Measurements from ENCODE around the gene EIF5. TPM values are rescaled to one million over a fixed set of nuclear protein-coding genes. Genes with fewer than 3 reads are reported as not detected.

The EIF5 gene
- total RNA-seq, 1 experiment from 2014 or later: 180 TPM

- Histone ChIP-seq H3K9me2 (replicated peaks; ENCODE audit: insufficient read depth, low read length) (no peaks in the 10 kb centered on the region), H3K27ac (ENCODE audit: low read length) (no peak overlapping the region), H2AFZ (ENCODE audit: low read length) (no peak overlapping the region), H3K4me3 (ENCODE audit: low read length) (no peak overlapping the region), H3K4me2 (ENCODE audit: low read depth, low read length, poor library complexity, severe bottlenecking) (no peak overlapping the region), H4K20me1 (ENCODE audit: insufficient read depth, low read depth, low read length) (no peaks in the 10 kb centered on the region), H3K4me1 (ENCODE audit: low read length) (peaks cover 9% of the 10 kb centered on the region), H3K79me2 (ENCODE audit: low read length) (no peaks in the 10 kb centered on the region), H3K36me3 (ENCODE audit: insufficient read depth, low read length) (no peaks in the 10 kb centered on the region), H3K9me3 (ENCODE audit: low read length) (no peaks in the 10 kb centered on the region), H3K9ac (ENCODE audit: low read length) (no peak overlapping the region), H3K27me3 (ENCODE audit: low read length) (no peaks in the 10 kb centered on the region)
- no peak for DNase-seq
These were observed 43.5 kb downstream of the EIF5 start for GRCh38 chr14:103377522-103378037.

- Histone ChIP-seq H3K4me2 (ENCODE audit: low read depth, low read length, poor library complexity, severe bottlenecking) (no peak overlapping the region), H3K36me3 (ENCODE audit: insufficient read depth, low read length) (no peaks in the 10 kb centered on the region), H3K27ac (ENCODE audit: low read length) (no peak overlapping the region), H3K9ac (ENCODE audit: low read length) (no peak overlapping the region), H4K20me1 (ENCODE audit: insufficient read depth, low read depth, low read length) (no peaks in the 10 kb centered on the region), H2AFZ (ENCODE audit: low read length) (no peak overlapping the region), H3K27me3 (ENCODE audit: low read length) (no peaks in the 10 kb centered on the region), H3K79me2 (ENCODE audit: low read length) (no peaks in the 10 kb centered on the region), H3K9me3 (ENCODE audit: low read length) (no peaks in the 10 kb centered on the region), H3K9me2 (replicated peaks; ENCODE audit: insufficient read depth, low read length) (no peaks in the 10 kb centered on the region), H3K4me1 (ENCODE audit: low read length) (peaks cover 9% of the 10 kb centered on the region), H3K4me3 (ENCODE audit: low read length) (no peak overlapping the region)
- DNase-seq: no peak
These were observed 44.2 kb downstream of the EIF5 start for GRCh38 chr14:103378038-103378854.

GRCh38 chr14:103380719-103381377 is 46.8 kb downstream of the EIF5 start:
- Histone ChIP-seq H3K4me3 (ENCODE audit: low read length) (no peak overlapping the region), H2AFZ (ENCODE audit: low read length) (no peak overlapping the region), H3K4me2 (ENCODE audit: low read depth, low read length, poor library complexity, severe bottlenecking) (no peak overlapping the region), H4K20me1 (ENCODE audit: insufficient read depth, low read depth, low read length) (peaks cover 4% of the 10 kb centered on the region), H3K9ac (ENCODE audit: low read length) (no peak overlapping the region), H3K9me3 (ENCODE audit: low read length) (no peaks in the 10 kb centered on the region), H3K27me3 (ENCODE audit: low read length) (no peaks in the 10 kb centered on the region), H3K79me2 (ENCODE audit: low read length) (peaks cover 6% of the 10 kb centered on the region), H3K9me2 (replicated peaks; ENCODE audit: insufficient read depth, low read length) (no peaks in the 10 kb centered on the region), H3K4me1 (ENCODE audit: low read length) (peaks cover 8% of the 10 kb centered on the region), H3K36me3 (ENCODE audit: insufficient read depth, low read length) (no peaks in the 10 kb centered on the region), H3K27ac (ENCODE audit: low read length) (no peak overlapping the region)
- DNase-seq: no peak

GRCh38 chr14:103382376-103382775 is 48.3 kb downstream of the EIF5 start:
- H3K9ac ChIP-seq (ENCODE audit: low read length): no peak overlapping the region
- no peak overlapping the region for H2AFZ ChIP-seq (ENCODE audit: low read length)
- DNase-seq: no peak
- H3K27me3 ChIP-seq (ENCODE audit: low read length): no peaks in the 10 kb centered on the region
- H3K79me2 ChIP-seq (ENCODE audit: low read length): peaks cover 21% of the 10 kb centered on the region
- no peak overlapping the region for H3K4me3 ChIP-seq (ENCODE audit: low read length)
- H3K9me3 ChIP-seq (ENCODE audit: low read length): no peaks in the 10 kb centered on the region
- no peak overlapping the region for H3K27ac ChIP-seq (ENCODE audit: low read length)
- no peaks in the 10 kb centered on the region for H3K36me3 ChIP-seq (ENCODE audit: insufficient read depth, low read length)
- no peaks in the 10 kb centered on the region for H3K9me2 ChIP-seq (replicated peaks; ENCODE audit: insufficient read depth, low read length)
- no peak overlapping the region for H3K4me2 ChIP-seq (ENCODE audit: low read depth, low read length, poor library complexity, severe bottlenecking)
- H4K20me1 ChIP-seq (ENCODE audit: insufficient read depth, low read depth, low read length): peaks cover 18% of the 10 kb centered on the region
- peaks cover 14% of the 10 kb centered on the region for H3K4me1 ChIP-seq (ENCODE audit: low read length)

- peak overlapping the region; percentile 99 for H2AFZ ChIP-seq (ENCODE audit: low read length)
- no peaks in the 10 kb centered on the region for H3K9me2 ChIP-seq (replicated peaks; ENCODE audit: insufficient read depth, low read length)
- H3K36me3 ChIP-seq (ENCODE audit: insufficient read depth, low read length): peaks cover 7% of the 10 kb centered on the region; the same call in 1 of the 2 replicates
- peaks cover 43% of the 10 kb centered on the region for H3K79me2 ChIP-seq (ENCODE audit: low read length)
- DNase-seq: no peak
- no peak overlapping the region for H3K27ac ChIP-seq (ENCODE audit: low read length)
- H4K20me1 ChIP-seq (ENCODE audit: insufficient read depth, low read depth, low read length): peaks cover 33% of the 10 kb centered on the region
- peak overlapping the region; percentile 74 for H3K4me2 ChIP-seq (ENCODE audit: low read depth, low read length, poor library complexity, severe bottlenecking)
- H3K9me3 ChIP-seq (ENCODE audit: low read length): no peaks in the 10 kb centered on the region
- peak overlapping the region; percentile 90 for H3K4me3 ChIP-seq (ENCODE audit: low read length)
- peak overlapping the region; percentile 97 for H3K9ac ChIP-seq (ENCODE audit: low read length)
- H3K27me3 ChIP-seq (ENCODE audit: low read length): no peaks in the 10 kb centered on the region
- H3K4me1 ChIP-seq (ENCODE audit: low read length): peaks cover 27% of the 10 kb centered on the region
These were observed 50.6 kb downstream of the EIF5 start for GRCh38 chr14:103384450-103385151.

GRCh38 chr14:103385152-103385928 is 51.3 kb downstream of the EIF5 start, which contains the start of gene MARK3:
Gene MARK3 (plus strand): TSS chr14:103385415. CDS start chr14:103386030, 615 bp downstream.
- peak within 1 kb of the TSS; percentile 87 for H3K27ac ChIP-seq (ENCODE audit: low read length)
- H3K9me3 ChIP-seq (ENCODE audit: low read length): no peaks in the 10 kb centered on the region
- peaks cover 48% of the 10 kb centered on the region for H3K79me2 ChIP-seq (ENCODE audit: low read length)
- H3K9me2 ChIP-seq (replicated peaks; ENCODE audit: insufficient read depth, low read length): no peaks in the 10 kb centered on the region
- no peaks in the 10 kb centered on the region for H3K27me3 ChIP-seq (ENCODE audit: low read length)
- H3K4me1 ChIP-seq (ENCODE audit: low read length): peaks cover 27% of the 10 kb centered on the region
- H3K4me2 ChIP-seq (ENCODE audit: low read depth, low read length, poor library complexity, severe bottlenecking): peak within 1 kb of the TSS; percentile 74
- peak within 1 kb of the TSS; percentile 99 for H2AFZ ChIP-seq (ENCODE audit: low read length)
- H3K9ac ChIP-seq (ENCODE audit: low read length): peak within 1 kb of the TSS; percentile 97
- H3K4me3 ChIP-seq (ENCODE audit: low read length): peak within 1 kb of the TSS; percentile 90
- peaks cover 7% of the 10 kb centered on the region; the same call in 1 of the 2 replicates for H3K36me3 ChIP-seq (ENCODE audit: insufficient read depth, low read length)
- DNase-seq: peak; percentile 100
- H4K20me1 ChIP-seq (ENCODE audit: insufficient read depth, low read depth, low read length): peaks cover 35% of the 10 kb centered on the region

GRCh38 chr14:103385929-103386712 is 52.1 kb downstream of the EIF5 start:
- H3K4me3 ChIP-seq (ENCODE audit: low read length): peak overlapping the region; percentile 90
- H3K4me1 ChIP-seq (ENCODE audit: low read length): peaks cover 30% of the 10 kb centered on the region
- peak overlapping the region; percentile 70; the same call in 1 of the 2 replicates for H2AFZ ChIP-seq (ENCODE audit: low read length)
- no peaks in the 10 kb centered on the region for H3K27me3 ChIP-seq (ENCODE audit: low read length)
- H3K79me2 ChIP-seq (ENCODE audit: low read length): peaks cover 56% of the 10 kb centered on the region
- peak overlapping the region; percentile 87 for H3K27ac ChIP-seq (ENCODE audit: low read length)
- peak overlapping the region; percentile 97 for H3K9ac ChIP-seq (ENCODE audit: low read length)
- peak overlapping the region; percentile 74 for H3K4me2 ChIP-seq (ENCODE audit: low read depth, low read length, poor library complexity, severe bottlenecking)
- no peaks in the 10 kb centered on the region for H3K9me2 ChIP-seq (replicated peaks; ENCODE audit: insufficient read depth, low read length)
- DNase-seq: peak; percentile 79
- peaks cover 39% of the 10 kb centered on the region for H4K20me1 ChIP-seq (ENCODE audit: insufficient read depth, low read depth, low read length)
- H3K36me3 ChIP-seq (ENCODE audit: insufficient read depth, low read length): peaks cover 7% of the 10 kb centered on the region; the same call in 1 of the 2 replicates
- H3K9me3 ChIP-seq (ENCODE audit: low read length): no peaks in the 10 kb centered on the region
